HCT116 (cell line): ENCODE measurements around the gene FEM1B. TPM values are rescaled to one million over a fixed set of nuclear protein-coding genes. Genes with fewer than 3 reads are reported as not detected.

Experiments
- ATAC-seq: fragments of 200-7000 bp; cut with Tn5 transposase; 2 replicates; pipeline ENCODE4 v1.9.1; 2020; ENCODE audit warnings: mild to moderate bottlenecking, moderate library complexity
- BruUV-seq: library from RNA; stranded (reverse); fragments of 400-500 nt; replicated peaks from 2 replicates; lab custom pipeline; 2021; lab: Mats Ljungman, UMichigan
- CTCF ChIA-PET: fragments of 300-600 bp; sonication (Branson Sonifier 250); formaldehyde crosslinking; loops from one replicate; lab custom pipeline; 2021; ENCODE audit warnings: antibody characterized with exemption; lab: Charles Lee
- POLR2A ChIA-PET: fragments of 300-600, 350-600 bp; sonication (Branson Sonifier 250); formaldehyde crosslinking; loops from one replicate; lab custom pipeline; 2021; ENCODE audit warnings: antibody characterized with exemption; lab: Charles Lee
- RAD21 ChIA-PET, 2 experiments: fragments of 300-600 bp; sonication (Branson Sonifier 250); formaldehyde crosslinking; loops; one replicate each; lab custom pipeline; 2023; ENCODE audit warnings: low total read pairs in 2 of 2; ENCODE audit not compliant: uncharacterized antibody in 2 of 2, unreplicated experiment in 2 of 2, low non-redundant PET in 1 of 2; lab: Charles Lee
- DNase-seq: peaks from one replicate; pipeline ENCODE4 v3.0.0-alpha.2; 2010; ENCODE audit warnings: low read depth, low spot score
- H2AFZ ChIP-seq: fragments of 200-600 bp; shearing (Covaris generic), sonication (generic); 2 replicates; pipeline ENCODE4 v1.6.1; 2017; ENCODE audit warnings: low read depth, mixed run types, mixed read lengths, antibody characterized with exemption, low read length; ENCODE audit not compliant: poor library complexity, severe bottlenecking
- H3K27ac ChIP-seq: 2 replicates; pipeline ENCODE4 v1.5.1; 2012; ENCODE audit warnings: low read depth, low read length
- H3K27me3 ChIP-seq: fragments of 200-600 bp; sonication (generic); 2 replicates; pipeline ENCODE4 v1.6.1; 2016; ENCODE audit warnings: mixed run types, low read length, mixed read lengths; ENCODE audit not compliant: insufficient read depth
- H3K36me3 ChIP-seq, 2 experiments: fragments of 200-500 bp in 1 of 2; fragments of 200-600 bp in 1 of 2; sonication (Bioruptor generic) in 1 of 2; sonication (generic) in 1 of 2; 2 replicates each; pipeline versions ENCODE4 v1.5.1 to v1.6.1; 2014 to 2016; ENCODE audit warnings: low read length in 2 of 2, inconsistent platforms in 1 of 2, mixed read lengths in 1 of 2, mixed run types in 1 of 2; ENCODE audit not compliant: insufficient read depth in 2 of 2, control insufficient read depth in 1 of 2
- H3K4me1 ChIP-seq, 2 experiments: fragments of 200-600 bp in 1 of 2; sonication (generic) in 1 of 2; 2 replicates each; pipeline versions ENCODE4 v1.5.1 to v1.6.1; 2012 to 2017; ENCODE audit warnings: low read length in 2 of 2, inconsistent platforms in 1 of 2, mild to moderate bottlenecking in 1 of 2, mixed read lengths in 1 of 2, mixed run types in 1 of 2, moderate library complexity in 1 of 2; ENCODE audit not compliant: insufficient read depth in 2 of 2, control insufficient read depth in 1 of 2
- H3K4me2 ChIP-seq: fragments of 200-600 bp; sonication (generic); 2 replicates; pipeline ENCODE4 v1.6.1; 2017; ENCODE audit warnings: mixed run types, low read length, mixed read lengths
- H3K4me3 ChIP-seq, 2 experiments: fragments of 200-600 bp in 1 of 2; sonication (generic) in 1 of 2; replicated peaks in 1 of 2; 2 replicates each; pipeline ENCODE4 v1.5.1; 2011 to 2016; ENCODE audit warnings: low read length in 2 of 2, control low read depth in 1 of 2, low read depth in 1 of 2, mild to moderate bottlenecking in 1 of 2, mixed read lengths in 1 of 2, mixed run types in 1 of 2
- H3K79me2 ChIP-seq: fragments of 200-600 bp; sonication (generic); 2 replicates; pipeline ENCODE4 v1.6.1; 2017; ENCODE audit warnings: mild to moderate bottlenecking, mixed run types, low read length, moderate library complexity, mixed read lengths; ENCODE audit not compliant: insufficient read depth
- H3K9ac ChIP-seq: fragments of 200-600 bp; sonication (generic); 2 replicates; pipeline ENCODE4 v1.6.1; 2016; ENCODE audit warnings: low read length, mixed read lengths
- H3K9me2 ChIP-seq: fragments of 200-600 bp; sonication (generic), shearing (Covaris generic); 2 replicates; pipeline ENCODE4 v1.6.1; 2017; ENCODE audit warnings: mixed run types, mild to moderate bottlenecking, moderate library complexity; ENCODE audit not compliant: insufficient read depth
- H3K9me3 ChIP-seq, 2 experiments: fragments of 200-500 bp in 1 of 2; fragments of 200-600 bp in 1 of 2; sonication (Bioruptor generic) in 1 of 2; sonication (generic) in 1 of 2; 2 replicates each; pipeline ENCODE4 v1.6.1; 2014 to 2017; ENCODE audit warnings: low read length in 2 of 2, mixed read lengths in 2 of 2, inconsistent platforms in 1 of 2, low read depth in 1 of 2, mild to moderate bottlenecking in 1 of 2, mixed run types in 1 of 2, moderate library complexity in 1 of 2; ENCODE audit not compliant: control insufficient read depth in 1 of 2, insufficient read depth in 1 of 2
- H4K20me1 ChIP-seq: fragments of 200-600 bp; sonication (generic), shearing (Covaris generic); 2 replicates; pipeline ENCODE4 v1.6.1; 2017; ENCODE audit warnings: mixed run types, mild to moderate bottlenecking, moderate library complexity; ENCODE audit not compliant: insufficient read depth
- ATF3 ChIP-seq: IDR thresholded peaks from 2 replicates; pipeline ENCODE4 v1.6.1; 2012
- CEBPB ChIP-seq: IDR thresholded peaks from 2 replicates; pipeline ENCODE4 v1.6.1; 2012; ENCODE audit warnings: low read depth
- CTCF ChIP-seq, 3 experiments: fragments of 200-600 bp in 1 of 3; sonication (generic) in 1 of 3; IDR thresholded peaks in 2 of 3; conservative IDR thresholded peaks in 1 of 3; 2 replicates each; pipeline ENCODE4 v1.5.1; 2012 to 2017; ENCODE audit warnings: low read depth in 2 of 3, low read length in 2 of 3, antibody characterized with exemption in 1 of 3, borderline replicate concordance in 1 of 3, control low read depth in 1 of 3, mild to moderate bottlenecking in 1 of 3, mixed read lengths in 1 of 3, mixed run types in 1 of 3, moderate library complexity in 1 of 3; ENCODE audit not compliant: insufficient read depth in 1 of 3
- EGR1 ChIP-seq: IDR thresholded peaks from 2 replicates; pipeline ENCODE4 v1.6.1; 2012; ENCODE audit warnings: low read depth
- ELF1 ChIP-seq: IDR thresholded peaks from 2 replicates; pipeline ENCODE4 v1.6.1; 2012; ENCODE audit warnings: low read depth, borderline replicate concordance
- EZH2 ChIP-seq: fragments of 200-600 bp; sonication (generic); IDR thresholded peaks from 2 replicates; pipeline ENCODE4 v1.6.1; 2017; ENCODE audit warnings: antibody characterized with exemption, mixed run types
- FOSL1 ChIP-seq: IDR thresholded peaks from 2 replicates; pipeline ENCODE4 v1.6.1; 2012; ENCODE audit warnings: low read depth
- MAX ChIP-seq: IDR thresholded peaks from 2 replicates; pipeline ENCODE4 v1.6.1; 2012
- POLR2A ChIP-seq: IDR thresholded peaks from 2 replicates; pipeline ENCODE4 v1.7.0; 2011; ENCODE audit warnings: borderline replicate concordance; ENCODE audit not compliant: insufficient read depth, insufficient read length; ENCODE audit errors: extremely low read depth
- POLR2AphosphoS5 ChIP-seq: IDR thresholded peaks from 2 replicates; pipeline ENCODE4 v1.6.1; 2011; ENCODE audit warnings: mild to moderate bottlenecking, low read depth, low read length, moderate library complexity
- REST ChIP-seq: IDR thresholded peaks from 2 replicates; pipeline ENCODE4 v1.6.1; 2012; ENCODE audit warnings: low read depth
- SIN3A ChIP-seq: IDR thresholded peaks from 2 replicates; pipeline ENCODE4 v1.6.1; 2012; ENCODE audit warnings: low read depth
- ZBTB33 ChIP-seq: IDR thresholded peaks from 2 replicates; pipeline ENCODE4 v1.6.1; 2011; ENCODE audit warnings: mild to moderate bottlenecking, low read length, moderate library complexity; ENCODE audit not compliant: insufficient replicate concordance; ENCODE audit errors: extremely low read depth
- intact Hi-C: fragments of 100-400 bp; cut with micrococcal nuclease; formaldehyde crosslinking; loops from 2 replicates; pipeline ENCODE4 v1.10.0; 2022
- total RNA-seq: library from RNA; stranded (reverse); gene quantifications from one replicate; pipeline ENCODE4 v1.2.1, GENCODE V29; 2021; ENCODE audit not compliant: unreplicated experiment

The FEM1B gene
- total RNA-seq, 1 experiment from 2014 or later, result 39.7 TPM

GRCh38 chr15:68249058-68249713 is 28.4 kb upstream of the FEM1B start:
- Histone ChIP-seq H3K9me3 (no peaks in the 10 kb centered on the region), H3K9ac (no peak overlapping the region), H3K36me3 (no peaks in the 10 kb centered on the region), H3K27me3 (no peaks in the 10 kb centered on the region), H3K27ac (no peak overlapping the region), H4K20me1 (no peaks in the 10 kb centered on the region), H3K79me2 (no peaks in the 10 kb centered on the region), H3K4me1 (no peaks in the 10 kb centered on the region), H3K4me2 (no peak overlapping the region), H3K4me3 (no peak overlapping the region), H2AFZ (no peak overlapping the region), H3K9me2 (no peaks in the 10 kb centered on the region)
- ATAC-seq (no peak), DNase-seq (no peak)
- ChIA-PET RAD21 (no interaction called here), POLR2A (no interaction called here), CTCF (interaction anchor here (2.6 kb wide), 1 partner anchor 57 kb away, joined by 10 read pairs; no protein-coding TSS in a partner anchor)
- no peak for TF ChIP-seq REST
- no peak for TF ChIP-seq CTCF (IDR thresholded peaks at IDR 0.05 in 2 of 3, conservative IDR thresholded peaks at IDR 0.05 in 1 of 3; ENCODE audit: borderline replicate concordance in 1 of 3, insufficient read depth in 1 of 3, low read depth in 2 of 3, low read length in 2 of 3)
- TF ChIP-seq SIN3A, result no peak
- TF ChIP-seq POLR2A, result no peak
- no peak for TF ChIP-seq ZBTB33
- no peak for TF ChIP-seq FOSL1
- TF ChIP-seq ELF1, result no peak
- TF ChIP-seq EZH2, result no peak
- TF ChIP-seq MAX, result no peak
- TF ChIP-seq CEBPB, result no peak
- TF ChIP-seq EGR1, result no peak
- TF ChIP-seq ATF3, result no peak
- TF ChIP-seq POLR2AphosphoS5, result no peak
- no TSS peak for BruUV-seq
- intact Hi-C loops, result no loop called here
